Measurements from ENCODE around the gene AGFG1. TPM values are rescaled to one million over a fixed set of nuclear protein-coding genes. Genes with fewer than 3 reads are reported as not detected.
"Not testable (repeated sequence)": the region's sequence is repeated elsewhere in the genome, so short reads cannot be mapped to it uniquely, and the experiment has no call there.

AGFG1 gene
- total and polyA plus RNA-seq, 2 experiments from 2014 or later = 34.0 to 39.0 TPM

DNA sequence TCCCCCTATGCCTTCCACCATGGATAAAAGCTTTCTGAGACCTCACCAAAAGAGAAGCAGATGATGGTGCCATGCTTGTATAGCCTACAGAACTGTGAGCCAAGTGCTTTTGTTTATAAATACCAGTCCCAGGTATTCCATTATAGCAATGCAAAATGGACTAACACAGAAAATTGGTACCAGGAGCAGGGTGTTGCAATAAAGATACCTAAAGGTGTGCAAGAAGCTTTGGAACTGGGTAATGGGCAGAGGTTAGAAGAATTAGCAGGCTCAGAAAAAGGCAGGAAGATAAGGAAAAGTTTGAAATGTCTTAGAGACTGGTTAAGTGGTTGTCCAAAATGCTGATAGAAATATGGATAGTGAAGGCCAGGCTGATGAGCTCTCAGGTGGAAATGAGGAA, 110.4 kb downstream of the AGFG1 start:
- Histone ChIP-seq H3K4me3 (no peak overlapping the region), H3K4me1 (ENCODE audit: low read depth) (no peaks in the 10 kb centered on the region), H3K36me3 (no peaks in the 10 kb centered on the region), H3K9me3 (ENCODE audit: low read depth) (no peaks in the 10 kb centered on the region), H3K27ac (no peak overlapping the region), H3K27me3 (no peaks in the 10 kb centered on the region)
- DNase-seq (ENCODE audit: low read depth in 1 of 2, low spot score in 1 of 2) = no peak
- TF ChIP-seq CTCF (IDR thresholded peaks at IDR 0.05; ENCODE audit: low read depth, low read length) = no peak

GRCh38 chr2:227592694-227593387, 120.9 kb downstream of the AGFG1 start:
- Histone ChIP-seq H3K4me1 (ENCODE audit: low read depth) (no peaks in the 10 kb centered on the region), H3K27ac (no peak overlapping the region), H3K4me3 (no peak overlapping the region), H3K27me3 (no peaks in the 10 kb centered on the region), H3K9me3 (ENCODE audit: low read depth) (no peaks in the 10 kb centered on the region), H3K36me3 (no peaks in the 10 kb centered on the region)
- no peak for TF ChIP-seq CTCF (IDR thresholded peaks at IDR 0.05; ENCODE audit: low read depth, low read length)
- DNase-seq (ENCODE audit: low read depth in 1 of 2, low spot score in 1 of 2) = no peak

DNA sequence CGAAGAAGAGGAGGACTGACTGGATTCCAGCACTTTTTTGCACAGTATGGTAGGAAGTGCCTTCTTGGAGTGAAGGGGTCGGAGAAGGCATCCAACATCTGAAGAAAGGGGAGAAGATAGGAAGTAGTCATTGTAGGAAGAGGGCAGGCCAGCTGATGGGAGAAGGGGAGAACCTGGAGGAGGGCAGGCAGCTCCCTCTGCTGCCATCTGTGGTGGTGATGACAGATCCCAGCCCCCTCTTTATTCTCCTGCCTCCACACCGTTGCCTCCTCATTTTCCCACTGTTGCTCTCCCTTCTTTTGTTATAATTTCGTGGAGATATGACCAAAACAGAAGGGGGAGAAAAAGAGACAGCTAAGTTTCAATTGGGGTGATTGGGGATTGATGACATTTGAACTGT, 123.8 kb downstream of the AGFG1 start:
- TF ChIP-seq CTCF (IDR thresholded peaks at IDR 0.05; ENCODE audit: low read depth, low read length) = no peak
- Histone ChIP-seq H3K27ac (no peak overlapping the region), H3K27me3 (no peaks in the 10 kb centered on the region), H3K4me3 (no peak overlapping the region), H3K4me1 (ENCODE audit: low read depth) (no peaks in the 10 kb centered on the region), H3K9me3 (ENCODE audit: low read depth) (no peaks in the 10 kb centered on the region), H3K36me3 (no peaks in the 10 kb centered on the region)
- no peak for DNase-seq (ENCODE audit: low read depth in 1 of 2, low spot score in 1 of 2)

GRCh38 chr2:227597036-227597435, 125.1 kb downstream of the AGFG1 start:
- no peak overlapping the region for H3K4me3 ChIP-seq
- H3K9me3 ChIP-seq (ENCODE audit: low read depth) = no peaks in the 10 kb centered on the region
- no peaks in the 10 kb centered on the region for H3K36me3 ChIP-seq
- no peak for DNase-seq (ENCODE audit: low read depth in 1 of 2, low spot score in 1 of 2)
- H3K27me3 ChIP-seq = no peaks in the 10 kb centered on the region
- TF ChIP-seq CTCF (IDR thresholded peaks at IDR 0.05; ENCODE audit: low read depth, low read length) = no peak
- H3K4me1 ChIP-seq (ENCODE audit: low read depth) = no peaks in the 10 kb centered on the region
- H3K27ac ChIP-seq = no peak overlapping the region

DNA sequence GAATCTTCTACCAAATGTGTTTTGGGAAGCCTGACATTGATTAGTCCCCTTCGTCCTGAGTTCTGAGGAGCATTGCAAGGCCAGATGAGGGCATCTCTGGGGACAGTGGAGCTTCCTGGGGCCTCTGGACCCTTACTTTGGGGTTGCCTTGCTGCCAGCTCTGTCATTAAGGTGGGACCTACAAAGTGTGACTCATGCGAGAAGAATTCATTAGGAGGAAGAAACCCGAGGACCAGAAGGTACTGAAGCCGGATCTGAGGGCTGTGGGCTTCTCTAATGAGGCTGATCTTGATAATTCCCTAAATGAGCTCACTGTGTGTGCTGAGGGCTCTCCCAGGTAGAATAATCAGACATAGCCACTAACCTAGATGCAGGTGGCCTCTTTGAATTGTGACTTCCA, 126.0 kb downstream of the AGFG1 start:
- no peaks in the 10 kb centered on the region for H3K4me1 ChIP-seq (ENCODE audit: low read depth)
- DNase-seq (ENCODE audit: low read depth in 1 of 2, low spot score in 1 of 2) = no peak
- no peaks in the 10 kb centered on the region for H3K9me3 ChIP-seq (ENCODE audit: low read depth)
- H3K4me3 ChIP-seq = no peak overlapping the region
- H3K36me3 ChIP-seq = no peaks in the 10 kb centered on the region
- TF ChIP-seq CTCF (IDR thresholded peaks at IDR 0.05; ENCODE audit: low read depth, low read length) = no peak
- H3K27me3 ChIP-seq = no peaks in the 10 kb centered on the region
- H3K27ac ChIP-seq = no peak overlapping the region

DNA sequence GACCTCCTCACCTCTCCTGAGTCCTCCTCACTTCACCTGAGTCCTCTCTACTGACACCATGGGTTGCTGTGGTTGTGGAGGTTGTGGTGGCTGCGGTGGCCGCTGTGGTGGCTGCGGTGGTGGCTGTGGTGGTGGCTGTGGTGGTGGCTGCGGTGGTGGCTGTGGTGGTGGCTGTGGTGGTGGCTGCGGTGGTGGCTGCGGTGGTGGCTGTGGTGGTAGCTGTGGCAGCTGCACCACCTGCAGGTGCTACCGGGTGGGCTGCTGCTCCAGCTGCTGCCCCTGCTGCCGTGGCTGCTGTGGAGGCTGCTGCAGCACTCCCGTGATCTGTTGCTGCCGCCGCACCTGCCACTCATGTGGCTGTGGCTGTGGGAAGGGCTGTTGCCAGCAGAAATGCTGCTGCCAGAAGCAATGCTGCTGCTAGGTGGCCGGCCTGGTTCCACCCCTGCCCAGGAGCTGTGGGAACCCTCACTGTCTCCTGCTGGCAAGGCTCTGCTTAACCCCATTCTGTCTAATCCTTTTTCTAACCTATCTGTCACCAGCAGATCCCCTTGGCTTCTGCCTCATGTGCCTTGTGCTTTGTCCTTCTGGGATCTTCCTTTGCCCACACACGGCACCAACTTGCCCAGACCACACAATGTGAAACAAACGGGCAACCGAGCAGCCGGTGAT, 127.0 kb downstream of the AGFG1 start, which contains the start of gene SCYGR2:
TSS of gene SCYGR2 (plus strand) at position 59 of the 669 bp plus-strand sequence. CDS start at position 59, 0 bp downstream.
- H3K36me3 ChIP-seq; H3K27me3 ChIP-seq; H3K9me3 ChIP-seq (ENCODE audit: low read depth); H3K4me1 ChIP-seq (ENCODE audit: low read depth); DNase-seq (ENCODE audit: low read depth in 1 of 2, low spot score in 1 of 2); H3K4me3 ChIP-seq; H3K27ac ChIP-seq: not testable (repeated sequence)
